Loucy (cell line): ENCODE measurements around the gene FAM240A.

Experiments used
- H2AFZ ChIP-seq: fragments of 200-600 bp; sonication (generic); 2 replicates; pipeline ENCODE4 v1.6.0; 2016; ENCODE audit warnings: antibody characterized with exemption, mild to moderate bottlenecking, low read length, moderate library complexity
- H3F3A ChIP-seq: fragments of 200-600 bp; 2 replicates; pipeline ENCODE4 v1.6.0; 2016; ENCODE audit warnings: antibody characterized with exemption, low read depth, mild to moderate bottlenecking
- H3K27me3 ChIP-seq: fragments of 200-600 bp; sonication (generic); 2 replicates; pipeline ENCODE4 v1.6.1; 2014; ENCODE audit warnings: low read length, mild to moderate bottlenecking; ENCODE audit not compliant: insufficient read depth, poor library complexity, severe bottlenecking
- H3K36me3 ChIP-seq: fragments of 200-600 bp; sonication (generic); 2 replicates; pipeline ENCODE4 v1.6.1; 2016; ENCODE audit warnings: low read length; ENCODE audit not compliant: insufficient read depth
- H3K4me1 ChIP-seq: fragments of 200-600 bp; sonication (generic); 2 replicates; pipeline ENCODE4 v1.5.1; 2014; ENCODE audit warnings: low read length, mild to moderate bottlenecking; ENCODE audit not compliant: insufficient read depth, poor library complexity, severe bottlenecking
- H3K4me2 ChIP-seq: fragments of 200-600 bp; sonication (generic); 2 replicates; pipeline ENCODE4 v1.6.0; 2014; ENCODE audit warnings: antibody characterized with exemption, low read length, low read depth, mild to moderate bottlenecking; ENCODE audit not compliant: poor library complexity, severe bottlenecking
- H3K4me3 ChIP-seq: fragments of 200-600 bp; sonication (generic); 2 replicates; pipeline ENCODE4 v1.5.1; 2014; ENCODE audit warnings: low read length, mild to moderate bottlenecking, mixed read lengths; ENCODE audit not compliant: poor library complexity, severe bottlenecking
- H3K79me2 ChIP-seq: fragments of 200-600 bp; sonication (generic); 2 replicates; pipeline ENCODE4 v1.6.1; 2014; ENCODE audit warnings: low read length; ENCODE audit not compliant: insufficient read depth
- H3K9ac ChIP-seq: fragments of 200-600 bp; sonication (generic); 2 replicates; pipeline ENCODE4 v1.6.0; 2014; ENCODE audit warnings: mild to moderate bottlenecking, low read depth, low read length, moderate library complexity; ENCODE audit not compliant: poor library complexity, severe bottlenecking
- H3K9me2 ChIP-seq: fragments of 200-600 bp; sonication (generic); replicated peaks from 2 replicates; pipeline ENCODE4 v1.6.1; 2016; ENCODE audit warnings: low read depth, low read length, mixed read lengths
- H3K9me3 ChIP-seq: fragments of 200-600 bp; sonication (generic); 2 replicates; pipeline ENCODE4 v1.6.1; 2014; ENCODE audit warnings: mild to moderate bottlenecking, antibody characterized with exemption, low read length, low read depth; ENCODE audit not compliant: insufficient read depth
- H4K20me1 ChIP-seq: fragments of 200-600 bp; sonication (generic); 2 replicates; pipeline ENCODE4 v1.6.0; 2014; ENCODE audit warnings: antibody characterized with exemption, low read length, mild to moderate bottlenecking; ENCODE audit not compliant: insufficient read depth, poor library complexity, severe bottlenecking
- CTCF ChIP-seq: fragments of 200-600 bp; sonication (generic); conservative IDR thresholded peaks from 2 replicates; pipeline ENCODE4 v1.5.1; 2014; ENCODE audit warnings: mild to moderate bottlenecking, antibody characterized with exemption, low read length
- EZH2phosphoT487 ChIP-seq: fragments of 200-600 bp; IDR thresholded peaks from 2 replicates; pipeline ENCODE4 v1.6.1; 2018; ENCODE audit warnings: antibody characterized with exemption, mild to moderate bottlenecking, moderate library complexity, borderline replicate concordance

FAM240A gene

GRCh38 chr3:46660543-46661523, 48.5 kb downstream of the FAM240A start:
- Histone ChIP-seq H3K4me1 (peaks cover 4% of the 10 kb centered on the region), H2AFZ (no peak overlapping the region), H3K9me3 (no peaks in the 10 kb centered on the region), H3K9ac (no peak overlapping the region), H3K27me3 (no peaks in the 10 kb centered on the region), H3K36me3 (no peaks in the 10 kb centered on the region), H3K4me3 (no peak overlapping the region), H3K9me2 (no peaks in the 10 kb centered on the region), H3K4me2 (no peak overlapping the region), H4K20me1 (no peaks in the 10 kb centered on the region), H3F3A (no peaks in the 10 kb centered on the region), H3K79me2 (no peaks in the 10 kb centered on the region)
- TF ChIP-seq EZH2phosphoT487 (no peak), CTCF (no peak)

- no peaks in the 10 kb centered on the region for H4K20me1 ChIP-seq
- no peaks in the 10 kb centered on the region for H3K36me3 ChIP-seq
- no peaks in the 10 kb centered on the region for H3K79me2 ChIP-seq
- no peaks in the 10 kb centered on the region for H3K9me3 ChIP-seq
- no peak overlapping the region for H3K4me3 ChIP-seq
- no peak overlapping the region for H3K9ac ChIP-seq
- H3K4me2 ChIP-seq: no peak overlapping the region
- no peak overlapping the region for H2AFZ ChIP-seq
- H3F3A ChIP-seq: no peaks in the 10 kb centered on the region
- H3K27me3 ChIP-seq: no peaks in the 10 kb centered on the region
- H3K4me1 ChIP-seq: peaks cover 4% of the 10 kb centered on the region
- no peaks in the 10 kb centered on the region for H3K9me2 ChIP-seq
- no peak for TF ChIP-seq CTCF
- no peak for TF ChIP-seq EZH2phosphoT487
Measured at GRCh38 chr3:46661776-46662766, 49.7 kb downstream of the FAM240A start.

- H3K27me3 ChIP-seq: no peaks in the 10 kb centered on the region
- H2AFZ ChIP-seq: no peak overlapping the region
- H3F3A ChIP-seq: no peaks in the 10 kb centered on the region
- TF ChIP-seq EZH2phosphoT487 (no peak), CTCF (no peak)
- no peak overlapping the region for H3K9ac ChIP-seq
- H3K4me1 ChIP-seq: no peaks in the 10 kb centered on the region
- no peak overlapping the region for H3K4me3 ChIP-seq
- no peaks in the 10 kb centered on the region for H3K36me3 ChIP-seq
- no peaks in the 10 kb centered on the region for H4K20me1 ChIP-seq
- H3K9me2 ChIP-seq: no peaks in the 10 kb centered on the region
- H3K9me3 ChIP-seq: no peaks in the 10 kb centered on the region
- H3K4me2 ChIP-seq: no peak overlapping the region
- no peaks in the 10 kb centered on the region for H3K79me2 ChIP-seq
Measured at GRCh38 chr3:46662771-46663551, 50.6 kb downstream of the FAM240A start.
